ENCODE measurements around the gene MAD1L1. TPM values are rescaled to one million over a fixed set of nuclear protein-coding genes. Genes with fewer than 3 reads are reported as not detected.

The MAD1L1 gene
- total and polyA plus RNA-seq, 7 donors = 11.7 to 17.5 (median 15.6) TPM

DNA sequence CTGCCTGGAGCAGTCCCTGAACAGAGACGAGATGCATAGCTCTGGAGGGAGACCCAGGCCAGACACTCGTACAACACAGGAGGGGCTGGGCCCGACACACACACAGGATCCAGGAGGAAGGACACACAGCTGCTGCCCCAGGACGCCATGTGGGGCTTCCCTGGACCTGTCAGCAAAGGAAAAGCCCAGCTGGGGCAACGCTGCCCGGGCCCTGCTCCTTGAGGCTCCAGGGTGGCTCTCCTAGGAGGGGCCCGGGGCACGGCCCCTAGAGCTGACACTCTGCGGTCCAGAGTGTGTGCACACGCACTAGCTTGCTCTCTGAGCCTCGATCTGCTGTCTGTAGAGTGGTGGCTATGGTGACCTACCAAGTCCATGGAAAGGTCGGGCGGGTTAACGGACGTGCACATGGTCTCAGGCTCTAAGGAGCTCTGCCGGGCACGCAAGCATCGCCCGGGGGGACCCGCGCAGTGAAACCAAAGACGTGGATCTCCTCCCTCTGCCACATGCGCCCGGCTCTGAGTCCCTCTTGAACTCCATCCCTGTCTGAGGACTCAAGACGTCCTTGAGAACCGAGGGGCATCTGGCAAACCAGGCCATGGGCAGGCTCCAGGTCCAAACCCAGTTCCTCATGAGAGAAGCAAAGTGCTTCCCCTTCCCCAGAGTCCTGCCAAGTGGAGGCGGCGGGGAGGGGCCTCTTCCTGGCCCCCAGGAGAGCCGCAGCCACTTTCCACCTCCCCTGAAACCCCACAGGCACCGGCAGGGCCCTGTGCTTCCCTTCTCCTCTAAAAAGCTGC, 283.7 kb downstream of the MAD1L1 start:
- H3K36me3 ChIP-seq (ENCODE audit: insufficient read depth in 1 of 2, low read depth in 1 of 2) = no peaks in the 10 kb centered on the region
- DNase-seq = peak; percentile 5 to 36
- H3K4me3 ChIP-seq = no peak overlapping the region
- no peaks in the 10 kb centered on the region for H3K9me3 ChIP-seq
- H3K4me1 ChIP-seq = peaks cover 14% of the 10 kb centered on the region
- H3K27me3 ChIP-seq (ENCODE audit: insufficient read depth in 3 of 3, low read length in 2 of 3) = no peaks in the 10 kb centered on the region
- H3K27ac ChIP-seq = no peak overlapping the region
- 93 to 95% (median 93%) methylated on average over 29 to 30 of the region's 30 CpGs for WGBS, 3 donors
- no peak for TF ChIP-seq CTCF (IDR thresholded peaks at IDR 0.05)
- no peak for ATAC-seq
- intact Hi-C loops (cut with DNase I) = no loop called here

DNA sequence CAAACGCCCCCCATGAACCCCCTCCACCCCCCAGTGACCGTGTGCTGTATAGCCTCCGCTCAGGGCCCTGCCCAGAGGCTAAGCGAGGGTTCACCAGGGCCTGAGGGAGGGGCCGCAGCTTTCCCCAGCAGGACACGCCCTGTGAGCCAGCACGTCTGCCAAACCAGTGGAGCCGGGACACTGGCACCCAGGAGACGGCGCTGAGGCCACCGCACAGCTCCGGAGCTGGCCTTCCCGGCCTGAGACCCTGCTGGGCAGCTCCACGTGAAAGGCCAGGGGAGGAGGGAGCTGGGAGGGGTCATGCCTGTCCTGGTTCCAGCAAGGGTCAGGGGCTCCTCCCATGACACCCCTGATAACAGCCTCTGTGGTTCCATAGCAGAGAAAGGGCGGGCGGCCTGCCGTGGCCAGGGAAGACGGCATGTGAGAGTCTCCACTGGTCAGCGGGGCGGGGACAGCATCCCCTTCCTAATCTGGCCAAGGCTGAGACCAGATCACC, 284.4 kb downstream of the MAD1L1 start:
- Histone ChIP-seq H3K27me3 (ENCODE audit: insufficient read depth in 3 of 3, low read length in 2 of 3) (no peaks in the 10 kb centered on the region), H3K36me3 (ENCODE audit: insufficient read depth in 1 of 2, low read depth in 1 of 2) (no peaks in the 10 kb centered on the region), H3K4me3 (no peak overlapping the region), H3K9me3 (no peaks in the 10 kb centered on the region), H3K27ac (no peak overlapping the region), H3K4me1 (peaks cover 14% of the 10 kb centered on the region)
- WGBS, 3 donors = 86 to 87% (median 86%) methylated on average over 18 to 20 of the region's 20 CpGs
- TF ChIP-seq CTCF (IDR thresholded peaks at IDR 0.05) = no peak
- DNase-seq = peak; percentile 18 to 36
- ATAC-seq = no peak
- intact Hi-C loops (cut with DNase I) = no loop called here

DNA sequence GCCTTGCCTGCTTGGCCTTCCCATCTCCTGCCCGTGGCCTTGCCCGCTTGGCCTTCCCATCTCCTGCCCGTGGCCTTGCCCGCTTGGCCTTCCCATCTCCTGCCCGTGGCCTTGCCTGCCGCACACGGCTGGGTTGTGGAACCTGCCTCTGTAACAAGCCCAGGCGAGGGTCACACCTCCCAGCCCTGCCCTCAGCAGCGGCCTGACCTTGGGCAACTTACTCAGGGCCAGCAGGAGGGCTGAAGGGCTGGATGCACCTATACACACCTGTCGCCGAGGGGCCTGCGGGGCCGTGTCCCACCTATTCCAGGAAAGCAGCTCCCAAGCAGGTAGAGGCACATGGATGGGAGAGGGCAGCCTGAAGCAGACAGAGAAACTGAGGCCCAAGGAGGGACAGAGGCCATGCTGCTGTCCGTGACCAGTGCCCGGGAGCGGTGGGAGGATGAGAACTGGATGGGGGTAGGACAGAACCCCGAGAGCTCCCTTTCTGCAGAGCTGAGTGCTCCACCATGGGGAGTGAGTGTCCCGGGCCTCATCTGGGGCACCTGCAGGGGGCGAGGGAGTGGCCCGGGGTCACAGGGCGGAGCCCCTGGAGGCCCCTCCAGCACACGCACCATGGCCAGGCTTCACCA, 285.0 kb downstream of the MAD1L1 start:
- ATAC-seq (no peak), DNase-seq (peak in 1 of 2 donors; percentile 11)
- H3K4me3 ChIP-seq = no peak overlapping the region
- no peaks in the 10 kb centered on the region for H3K36me3 ChIP-seq (ENCODE audit: insufficient read depth in 1 of 2, low read depth in 1 of 2)
- no peaks in the 10 kb centered on the region for H3K9me3 ChIP-seq
- intact Hi-C loops (cut with DNase I) = no loop called here
- H3K4me1 ChIP-seq = peaks cover 14% of the 10 kb centered on the region
- no peak for TF ChIP-seq CTCF (IDR thresholded peaks at IDR 0.05)
- no peaks in the 10 kb centered on the region for H3K27me3 ChIP-seq (ENCODE audit: insufficient read depth in 3 of 3, low read length in 2 of 3)
- no peak overlapping the region for H3K27ac ChIP-seq
- 91 to 92% (median 92%) methylated on average over 16 to 21 of the region's 22 CpGs for WGBS, 3 donors

DNA sequence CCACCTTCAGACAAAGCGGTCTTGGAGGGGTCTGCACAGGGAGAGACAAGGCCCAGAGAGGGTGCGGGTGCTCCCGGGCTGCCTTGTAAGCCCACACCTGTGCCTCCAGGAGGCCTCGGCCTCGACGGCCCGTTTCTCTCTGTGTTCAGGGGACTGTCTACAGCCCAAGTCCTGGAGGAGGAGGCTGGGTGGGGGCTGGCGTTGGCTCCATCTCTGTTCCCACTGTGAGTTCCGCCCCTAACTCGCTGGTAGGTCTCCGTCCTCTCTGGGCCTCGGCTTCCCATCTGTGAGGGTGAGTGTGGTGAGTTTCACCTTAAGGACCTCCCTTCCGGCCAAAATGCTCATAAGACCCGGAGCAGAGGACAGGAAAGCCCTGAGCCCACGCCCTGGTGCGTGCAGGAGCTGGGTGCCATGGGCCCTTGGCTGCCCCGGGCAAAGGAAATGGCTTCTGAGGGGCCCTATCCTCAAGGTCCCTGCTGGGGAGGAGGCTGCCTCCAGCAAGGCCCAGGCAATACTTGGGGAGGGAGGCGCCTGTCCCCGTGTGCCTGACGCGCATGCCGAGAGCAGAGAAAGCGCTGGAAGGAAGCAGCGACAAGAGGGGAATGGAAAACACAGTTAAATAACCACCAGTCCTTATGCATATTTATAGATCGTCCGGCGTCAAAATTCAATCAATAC, 285.8 kb downstream of the MAD1L1 start:
- Histone ChIP-seq H3K27ac (no peak overlapping the region), H3K9me3 (no peaks in the 10 kb centered on the region), H3K27me3 (ENCODE audit: insufficient read depth in 3 of 3, low read length in 2 of 3) (no peaks in the 10 kb centered on the region), H3K36me3 (ENCODE audit: insufficient read depth in 1 of 2, low read depth in 1 of 2) (no peaks in the 10 kb centered on the region), H3K4me3 (no peak overlapping the region), H3K4me1 (peaks cover 14% of the 10 kb centered on the region)
- intact Hi-C loops (cut with DNase I) = no loop called here
- ATAC-seq = no peak
- DNase-seq = peak in 1 of 2 donors; percentile 42
- 92 to 95% (median 95%) methylated on average over 27 of the region's 27 CpGs for WGBS, 3 donors
- no peak for TF ChIP-seq CTCF (IDR thresholded peaks at IDR 0.05)
